AG08396 (cell line): ENCODE results near the gene AADACL3.
"Not testable (repeated sequence)": the region's sequence is repeated elsewhere in the genome, so short reads cannot be mapped to it uniquely, and the experiment has no call there.

Experiments
- DNase-seq: peaks from one replicate; pipeline ENCODE4 v3.0.0; 2012; ENCODE audit warnings: low spot score, mixed read lengths

Gene AADACL3

DNA sequence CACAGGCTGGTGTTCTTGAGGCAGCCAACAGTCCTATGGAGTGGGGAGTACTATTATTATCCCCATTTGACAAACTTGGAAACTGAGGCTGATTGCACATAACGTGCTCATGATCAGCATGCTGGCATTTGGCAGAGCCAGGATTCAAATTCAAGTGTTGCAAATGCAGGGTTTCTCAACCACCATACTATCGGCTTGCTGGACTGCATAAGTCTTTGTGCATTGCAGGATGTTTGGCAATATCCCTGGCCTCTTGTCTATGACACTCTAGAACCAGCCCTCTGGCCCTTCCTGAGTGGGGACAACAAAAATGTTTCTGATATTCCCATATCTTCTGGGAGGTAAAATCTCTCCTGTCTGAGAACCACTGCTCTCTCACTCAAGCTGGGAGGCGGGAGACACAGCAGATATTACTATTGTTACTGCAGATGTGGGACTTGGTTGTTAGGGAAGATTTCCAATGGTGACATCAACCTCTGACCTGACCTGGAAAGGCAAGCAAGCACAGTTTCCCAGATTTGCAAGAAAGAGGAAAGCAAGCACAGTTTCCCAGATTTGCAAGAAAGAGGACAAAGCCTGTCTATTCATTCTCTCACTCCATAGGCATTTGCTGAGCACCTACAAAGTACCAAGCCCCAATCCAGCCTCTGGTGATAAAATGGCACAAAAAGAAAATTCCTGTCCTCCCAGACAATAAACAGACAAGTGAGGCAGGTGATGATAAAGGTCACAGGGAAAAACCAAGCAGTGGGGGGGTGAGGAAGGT, 1.0 kb upstream of the AADACL3 start:
- DNase-seq: no peak

DNA sequence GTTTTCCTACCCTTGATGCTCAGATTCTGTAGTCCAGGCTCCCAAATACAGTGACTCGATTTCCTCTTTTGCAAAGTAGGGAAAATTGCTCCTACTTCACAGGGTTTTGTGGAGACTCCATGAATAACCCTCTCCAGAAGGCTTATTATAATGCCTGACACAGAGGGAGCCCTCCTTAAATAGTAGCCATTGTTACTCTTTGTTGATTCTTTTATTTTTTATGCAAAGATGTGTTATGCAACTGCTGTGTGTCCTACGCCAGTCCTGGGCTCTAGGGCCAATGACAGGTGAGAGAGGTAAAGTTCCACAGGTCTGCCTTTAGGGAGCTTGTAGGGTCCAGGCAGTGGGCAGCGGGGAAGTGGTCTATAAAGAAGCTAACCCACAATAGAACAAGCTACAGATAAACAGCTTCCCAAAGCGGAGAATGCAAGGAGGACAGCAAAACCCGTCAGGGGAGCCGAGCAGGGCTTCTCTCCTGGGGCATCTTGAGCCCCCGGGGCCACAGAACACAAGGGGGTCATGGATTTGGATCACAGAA, 1.5 kb downstream of the AADACL3 start:
- DNase-seq: no peak

DNA sequence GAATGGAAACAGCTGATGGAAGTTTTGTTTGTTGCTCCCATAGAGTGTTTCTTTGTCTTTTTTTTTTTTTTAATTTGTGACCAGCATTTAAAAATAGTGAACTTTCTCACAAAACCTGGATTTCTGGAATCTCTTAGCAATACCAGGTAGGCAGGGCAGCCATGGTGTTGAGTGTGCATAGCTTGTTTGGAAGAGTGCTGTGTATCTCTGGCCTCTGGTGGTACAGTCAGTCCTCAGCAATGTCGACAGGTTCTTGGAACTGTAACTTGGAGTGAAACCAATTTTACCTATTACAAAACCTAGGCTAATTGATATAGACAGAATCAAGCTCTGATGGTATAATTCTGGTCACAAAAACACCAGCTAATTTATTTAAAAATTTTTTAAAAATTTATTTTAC, 6.7 kb downstream of the AADACL3 start:
- DNase-seq: no peak

DNA sequence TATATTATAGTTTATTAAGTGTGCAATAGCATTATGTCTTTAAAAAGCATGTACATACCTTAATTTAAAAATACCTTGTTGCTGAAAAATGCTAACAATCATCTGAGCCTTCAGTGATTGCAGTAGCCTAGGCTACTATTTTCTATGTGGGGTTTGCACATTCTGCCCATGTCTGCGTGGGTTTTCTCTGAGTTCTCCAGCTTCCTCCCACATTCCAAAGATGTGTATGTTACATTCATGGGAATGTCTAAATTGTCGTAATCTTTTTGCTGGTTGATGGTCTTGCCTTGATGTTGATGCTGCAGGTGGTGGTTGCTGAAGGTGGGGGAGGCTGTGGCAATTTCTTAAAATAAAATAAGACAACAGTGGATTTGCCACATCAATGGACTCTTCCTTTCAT, 12.5 kb downstream of the AADACL3 start:
- no peak for DNase-seq

DNA sequence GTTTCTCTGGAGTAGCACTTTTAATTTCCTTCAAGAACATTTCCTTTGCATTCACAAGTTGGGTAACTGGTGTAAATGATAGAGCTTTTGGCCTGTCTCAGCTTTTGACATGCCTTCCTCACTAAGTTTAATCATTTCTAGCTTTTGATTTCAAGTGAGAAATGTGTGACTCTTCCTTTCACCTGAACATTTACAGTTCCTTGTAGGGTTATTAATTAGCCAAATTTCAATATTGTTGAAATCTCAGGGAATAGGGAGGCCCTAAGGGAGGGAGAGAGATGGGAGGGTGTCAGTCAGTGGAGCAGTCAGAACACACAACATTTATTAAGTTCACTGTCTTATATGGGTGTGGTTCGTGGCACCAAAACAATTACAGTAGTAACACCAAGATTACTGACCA, 14.2 kb downstream of the AADACL3 start:
- no peak for DNase-seq

GRCh38 chr1:12731084-12731483, 15.2 kb downstream of the AADACL3 start:
- DNase-seq: not testable (repeated sequence)

DNA sequence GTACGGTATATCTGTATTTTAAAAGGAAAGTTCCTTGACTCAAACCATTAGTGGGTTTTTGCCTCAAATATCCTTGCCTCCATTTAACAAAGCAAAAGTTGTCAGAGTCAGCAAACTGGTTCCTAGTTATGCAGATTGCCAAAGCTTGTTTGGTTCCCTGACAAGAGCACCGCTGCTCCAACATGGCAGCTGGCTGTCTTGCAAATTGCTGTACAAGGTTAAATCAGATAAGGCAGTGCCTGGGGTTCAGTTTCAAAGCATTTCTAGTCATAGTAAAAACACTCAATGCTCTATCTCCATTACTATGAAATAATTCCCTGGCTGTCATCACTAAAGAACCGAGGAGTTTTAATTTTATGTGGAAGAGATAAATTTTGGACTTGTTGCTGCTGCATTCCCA, 18.7 kb downstream of the AADACL3 start:
- DNase-seq: no peak

DNA sequence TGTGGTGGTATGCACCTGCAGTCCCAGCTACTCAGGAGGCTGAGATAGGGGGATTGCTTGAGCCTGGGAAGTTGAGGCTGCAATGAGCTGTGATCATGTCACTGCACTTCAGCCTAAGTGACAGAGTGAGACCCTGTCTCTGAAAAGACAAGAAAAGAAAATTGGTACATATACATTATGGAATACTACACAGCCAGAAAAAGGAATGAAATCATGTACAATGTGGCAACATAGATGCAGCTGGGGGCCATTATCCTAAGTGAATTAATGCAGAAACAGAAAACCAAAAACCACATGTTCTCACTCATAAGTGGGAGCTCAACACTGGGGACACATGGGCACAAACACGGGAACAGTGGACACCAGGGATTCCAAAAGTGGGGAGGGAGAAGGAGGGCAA, 23.0 kb downstream of the AADACL3 start:
- DNase-seq: no peak

DNA sequence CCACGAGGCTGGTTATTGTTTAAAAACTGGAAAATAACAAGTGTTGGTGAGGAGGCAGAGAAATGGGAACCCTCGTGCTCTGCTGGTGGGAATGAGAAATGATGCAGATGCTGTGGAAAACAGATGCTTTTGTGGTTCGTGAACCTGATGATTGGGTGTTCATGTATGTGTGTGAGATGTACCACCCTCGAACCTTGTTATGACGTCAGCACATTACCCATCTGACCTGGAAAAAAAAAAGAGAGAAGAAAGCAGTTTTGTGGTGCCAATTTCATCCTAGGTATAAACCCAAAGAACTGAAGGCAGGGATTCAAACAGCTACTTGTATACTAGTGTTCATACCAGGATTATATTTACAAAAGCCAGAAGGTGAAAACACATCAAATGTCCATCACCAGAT, 23.7 kb downstream of the AADACL3 start:
- no peak for DNase-seq

DNA sequence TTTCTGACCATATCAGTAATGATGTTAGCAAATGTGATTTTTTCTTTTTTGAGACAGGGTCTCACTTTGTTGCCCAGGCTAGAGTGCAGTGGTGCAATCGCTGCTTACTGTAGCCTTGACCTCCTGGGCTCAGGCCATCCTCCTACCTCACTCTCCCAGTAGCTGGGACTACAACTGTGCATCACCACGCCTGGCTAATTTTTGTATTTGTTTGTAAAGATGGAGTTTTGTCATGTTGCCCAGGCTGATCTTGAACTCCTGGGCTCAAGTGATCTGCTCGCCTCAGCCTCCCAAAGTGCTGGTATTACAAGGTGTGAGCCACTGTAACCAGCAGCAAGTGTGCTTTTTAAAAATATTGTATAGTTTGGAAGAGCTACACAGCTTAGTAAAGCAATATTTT, 26.0 kb downstream of the AADACL3 start:
- DNase-seq: no peak

DNA sequence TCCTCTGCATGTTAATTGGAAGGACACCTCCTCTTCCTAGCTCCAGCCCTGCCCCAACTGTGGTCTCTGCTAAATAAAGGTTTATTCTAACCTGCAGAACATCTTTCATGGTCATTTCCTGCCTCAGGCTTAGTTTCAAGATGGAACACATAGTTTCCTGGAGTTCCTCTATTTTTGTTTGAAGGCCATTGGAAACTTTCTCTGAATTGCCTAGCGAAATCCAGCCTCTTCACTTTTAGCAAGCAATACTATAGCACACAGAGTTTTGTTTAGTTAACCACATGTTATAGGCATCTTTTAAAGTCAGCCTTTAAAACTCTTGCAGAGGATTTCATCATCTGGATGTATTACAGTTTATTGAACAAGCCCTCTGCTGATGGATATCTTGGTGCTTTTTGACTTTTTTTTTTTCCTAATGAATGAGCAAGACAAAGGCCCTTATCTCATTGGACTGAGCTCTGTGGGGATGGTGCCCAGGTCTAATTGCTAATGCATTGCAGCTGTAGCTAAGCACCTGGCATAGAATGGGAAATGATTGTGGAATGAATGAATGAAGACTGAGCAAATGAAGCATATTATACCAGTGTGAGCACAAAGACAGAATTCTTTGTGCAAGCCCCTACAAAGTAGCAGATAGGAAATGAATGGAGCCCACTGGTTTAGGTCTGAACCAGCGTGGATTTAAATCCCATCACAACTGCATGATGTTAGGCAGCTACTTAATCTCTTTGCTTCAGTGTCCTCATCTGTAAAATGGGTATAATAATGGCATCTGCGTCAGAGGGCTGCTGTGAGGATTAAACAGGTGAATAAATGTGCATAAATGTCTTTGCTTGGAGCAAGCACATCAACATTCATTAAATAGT, 29.4 kb downstream of the AADACL3 start:
- no peak for DNase-seq

DNA sequence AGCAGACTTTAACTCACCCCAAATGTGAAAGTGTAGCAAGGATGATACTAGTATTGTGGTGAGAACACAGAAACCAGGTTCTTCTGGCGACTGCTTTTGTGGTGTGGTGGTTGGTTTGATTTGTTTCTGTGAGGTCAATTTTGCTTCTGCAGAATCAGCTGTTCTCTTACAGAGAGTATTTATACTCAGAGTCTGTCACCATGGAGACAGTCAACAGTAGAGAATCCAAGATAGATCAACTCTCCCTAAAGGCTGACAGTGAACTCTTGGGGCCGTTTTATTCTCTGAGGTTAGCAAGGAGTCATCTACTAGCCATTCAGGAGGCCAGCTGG, 30.0 kb downstream of the AADACL3 start, which contains the start of gene CFAP107:
CFAP107 (plus strand) TSS at position 209 of the 332 bp plus-strand sequence. CDS start 231 bp downstream, outside the sequence.
- DNase-seq: no peak

DNA sequence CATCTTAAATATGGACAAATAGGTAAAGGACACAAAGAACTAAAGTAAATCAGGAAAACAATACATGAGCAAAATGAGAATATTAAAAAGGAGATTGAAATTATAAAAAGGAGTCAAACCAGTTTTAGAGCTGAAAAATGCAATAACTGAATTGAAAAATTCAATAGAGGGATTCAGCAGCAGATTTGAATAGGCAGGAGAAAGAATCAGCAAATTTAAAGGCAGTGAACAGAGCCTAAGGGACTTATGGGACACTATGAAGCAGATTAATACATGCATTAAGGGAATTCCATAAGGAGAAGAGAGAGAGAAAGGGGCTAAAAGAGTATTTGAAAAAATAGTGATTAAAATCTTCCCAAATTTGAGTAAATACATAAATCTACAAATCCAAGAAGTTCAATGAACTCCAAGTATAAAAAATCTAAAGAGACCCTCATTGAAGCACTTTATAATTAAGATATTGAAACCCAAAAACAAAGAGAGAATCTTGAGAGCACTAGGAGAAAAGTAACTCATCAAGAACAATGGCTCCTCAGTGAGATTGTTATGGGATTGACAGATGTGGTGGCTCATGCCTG, 33.0 kb downstream of the AADACL3 start:
- no peak for DNase-seq

GRCh38 chr1:12754738-12755137, 38.8 kb downstream of the AADACL3 start:
- no peak for DNase-seq

DNA sequence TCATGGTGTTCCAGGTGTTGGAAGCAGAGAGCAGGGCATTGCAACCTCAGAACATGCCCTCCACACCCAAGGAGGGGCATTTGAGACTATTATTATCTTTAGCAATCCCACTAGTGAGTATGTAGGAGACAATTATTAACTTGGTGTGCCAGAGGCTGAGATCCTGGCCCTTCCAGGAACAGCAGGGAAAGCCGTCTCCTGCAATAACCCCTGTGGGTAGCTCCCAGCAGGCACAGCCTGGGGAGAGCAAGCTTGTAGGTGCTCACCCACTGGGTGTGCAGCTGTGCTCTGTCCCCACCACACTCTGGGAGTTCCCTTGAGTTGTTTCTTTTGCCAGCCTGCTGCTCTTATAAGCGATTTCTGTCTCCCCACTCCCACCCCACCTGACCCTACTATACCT, 40.4 kb downstream of the AADACL3 start:
- DNase-seq: no peak

DNA sequence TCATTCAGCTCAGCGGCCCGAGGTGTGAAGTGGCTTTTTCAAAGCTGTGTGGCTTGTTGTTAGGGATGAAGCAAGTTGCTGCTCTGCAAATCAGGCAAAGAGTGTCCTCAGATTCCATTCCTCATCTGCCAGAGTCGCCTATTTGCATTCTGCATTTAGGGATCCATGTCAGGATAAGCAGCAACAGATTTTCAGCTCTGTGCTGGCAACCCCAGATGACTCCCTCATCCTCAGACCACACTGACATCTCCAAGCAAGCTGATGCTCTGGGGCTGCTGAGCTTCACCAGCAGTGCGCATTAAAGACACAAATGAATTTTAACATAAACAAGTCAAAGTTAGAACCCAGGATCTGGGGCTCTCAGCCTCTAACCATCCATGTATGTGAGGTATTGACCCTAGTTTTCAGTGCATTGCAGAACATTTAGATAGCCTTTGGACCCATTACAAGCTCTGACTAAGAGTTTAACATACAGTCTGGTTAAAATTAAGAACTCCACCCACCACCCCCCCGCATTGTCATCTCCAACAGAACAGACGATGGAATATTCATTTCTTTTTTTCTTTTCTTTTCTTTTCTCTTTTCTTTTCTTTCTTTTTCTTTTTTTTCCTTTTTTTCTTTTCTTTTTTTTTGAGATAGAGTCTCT, 41.0 kb downstream of the AADACL3 start:
- DNase-seq: no peak

DNA sequence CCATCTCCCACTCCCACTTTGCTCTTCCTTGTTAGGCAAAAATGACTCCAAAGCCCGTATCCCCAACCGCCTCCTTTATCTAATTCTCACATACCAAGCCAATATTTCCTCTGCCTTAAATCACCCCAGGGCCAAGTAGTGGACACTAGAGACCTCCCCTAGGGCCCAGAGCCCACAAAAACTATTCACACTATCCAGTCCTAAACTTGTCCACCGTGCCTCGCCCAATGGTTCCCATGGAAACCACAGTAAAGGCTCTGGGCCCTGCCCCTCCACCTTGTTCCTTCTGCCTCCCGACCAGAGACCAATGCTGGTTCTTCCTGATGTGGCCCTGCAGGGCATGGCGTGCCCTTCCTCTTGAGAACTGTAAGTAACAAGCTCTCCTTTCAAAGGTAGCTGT, 41.9 kb downstream of the AADACL3 start:
- no peak for DNase-seq

GRCh38 chr1:12760256-12760795, 44.4 kb downstream of the AADACL3 start:
- no peak for DNase-seq

- DNase-seq: no peak
These were observed 45.9 kb downstream of the AADACL3 start for GRCh38 chr1:12761781-12762180.

- no peak for DNase-seq
These were observed 46.9 kb downstream of the AADACL3 start for GRCh38 chr1:12762766-12763165.

- DNase-seq: no peak
These were observed 47.6 kb downstream of the AADACL3 start for GRCh38 chr1:12763479-12763878.

- no peak for DNase-seq
These were observed 48.1 kb downstream of the AADACL3 start for GRCh38 chr1:12764016-12764415.
